Ovary (tissue), 10 donors: ENCODE data around the gene CASP6. TPM values are rescaled to one million over a fixed set of nuclear protein-coding genes. Genes with fewer than 3 reads are reported as not detected.

ENCODE experiments used
- DNase-seq, 5 donors: peaks; one replicate each; pipeline ENCODE4 v3.0.0-alpha.2; 2019 to 2020
- H3K27ac ChIP-seq, 2 donors: fragments of 200-600 bp; one replicate each; pipeline versions ENCODE4 v1.5.1 to v1.8.0; 2019 to 2022
- H3K27me3 ChIP-seq: fragments of 200-600 bp; one replicate; pipeline ENCODE4 v1.8.0; 2022
- H3K36me3 ChIP-seq: fragments of 200-600 bp; sonication (generic); one replicate; pipeline ENCODE4 v1.5.1; 2019
- H3K4me1 ChIP-seq: one replicate; pipeline ENCODE4 v1.8.1; 2013; ENCODE audit warnings: mild to moderate bottlenecking, moderate library complexity; ENCODE audit not compliant: insufficient read depth
- H3K4me3 ChIP-seq: fragments of 200-600 bp; sonication (generic); one replicate; pipeline ENCODE4 v1.5.1; 2017
- H3K9me3 ChIP-seq, 2 donors: fragments of 200-600 bp in 1 of 2; sonication (generic) in 1 of 2; one replicate each; pipeline versions ENCODE4 v1.5.1 to v1.8.1; 2013 to 2019; ENCODE audit warnings: mild to moderate bottlenecking in 1 of 2, moderate library complexity in 1 of 2
- CTCF ChIP-seq, 3 donors: fragments of 450-650 bp in 2 of 3; fragments of 200-600 bp in 1 of 3; IDR thresholded peaks; one replicate each; pipeline versions ENCODE4 v1.5.1 to v1.8.0; 2016 to 2022; ENCODE audit warnings: antibody characterized with exemption in 3 of 3, mild to moderate bottlenecking in 1 of 3
- EP300 ChIP-seq: sonication (generic); formaldehyde crosslinking; IDR thresholded peaks from one replicate; pipeline ENCODE4 v1.6.1; 2017; ENCODE audit warnings: antibody characterized with exemption
- POLR2A ChIP-seq: fragments of 450-650 bp; IDR thresholded peaks from one replicate; pipeline ENCODE4 v1.6.1; 2017; ENCODE audit warnings: antibody characterized with exemption, mild to moderate bottlenecking, moderate library complexity
- WGBS, 3 donors: extraction: QIAGEN DNeasy Blood & Tissue Kit in 1 of 3; methylation state at CpG; one replicate each; pipeline versions ENCODE4 v1.1.5 to v1.1.7; 2013 to 2017; 5-methylcytosine and 5-hydroxymethylcytosine counted together
- intact Hi-C, 4 donors: fragments of 100-400 bp; cut with DNase I; formaldehyde crosslinking; loops; one replicate each; pipeline versions ENCODE4 v1.11.0 to v1.15.1; 2022 to 2023
- long read RNA-seq, 3 donors: library from polyadenylated mRNA in 2 of 3; unstranded in 2 of 3; transcript quantifications; one replicate each; pipeline ENCODE4 v2.0.0 and lab custom pipeline, GENCODE V29; 2021 to 2026
- polyA plus RNA-seq, 2 donors: library from polyadenylated mRNA; stranded (reverse); fragments of 200-250 nt in 1 of 2; fragments of 350-450 nt in 1 of 2; fragmentation: Illumina TruSeq in 1 of 2; extraction: RNeasy Lipid Tissue Mini Kit (QIAGEN cat#74804) in 1 of 2; gene quantifications; one replicate each; pipeline ENCODE4 v1.2.3, GENCODE V29; 2013 to 2014
- total RNA-seq, 7 donors: library from RNA; depleted of rRNA in 2 of 7; stranded (reverse); fragments of >200 nt in 2 of 7; fragmentation: NEBNext Ultra II Directional in 3 of 7; extraction: Animal tissue kit (Norgen Biotek cat#: 25700) in 3 of 7; gene quantifications; one replicate each; pipeline versions ENCODE4 v1.1.0 to v1.2.4, GENCODE V29; 2016 to 2023
- donor health status: DM: no; HTN: no; CAD: no; lungs with moderate emphysema.
- donor health status: DM: no; HTN: no; CAD: no.
- donor health status: Bipolar disorder and iron deficiency.
- donor health status: DM: yes; HTN: yes; CAD: no.
- donor health status: DM: no; HTN: no; CAD: no.
- donor health status: DM: yes; HTN: yes; CAD: no.

CASP6 gene
- total RNA-seq: 10 to 100 TPM; 11.2 to 19.3 (median 13.1) TPM
- polyA plus RNA-seq: 10 to 100 TPM; 18.7 to 29.0 TPM
- long read RNA-seq, donor 1, transcript CASP6-201 (7 exons, 1,548 nt): major isoform, 40 of 48 reads
- long read RNA-seq, donor 1, partial matches to known transcripts: 0 of 48 reads
- long read RNA-seq, donor 1, other reads (novel, unspliced or antisense): 8 of 48 reads
- long read RNA-seq, donor 2, transcript CASP6-201 (7 exons, 1,548 nt): major isoform, 13 of 13 reads
- long read RNA-seq, donor 2, partial matches to known transcripts: 0 of 13 reads
- long read RNA-seq, donor 2, other reads (novel, unspliced or antisense): 0 of 13 reads
- long read RNA-seq, donor 3, transcript CASP6-201 (7 exons, 1,548 nt): major isoform, 29 of 37 reads
- long read RNA-seq, donor 3, partial matches to known transcripts: 1 of 37 reads
- long read RNA-seq, donor 3, other reads (novel, unspliced or antisense): 7 of 37 reads

- intact Hi-C loops: loop anchor here in 3 of 4 donors (10.0 kb wide), 3 partner anchors 112 to 268 kb away; partner anchors contain the start of genes GAR1 (in 2 of the 3), RRH (in 1 of the 3) and SEC24B (in 1 of the 3)
- H3K4me1 ChIP-seq: peaks cover 5% of the 10 kb centered on the region
- TF ChIP-seq EP300 (no peak), CTCF (IDR thresholded peaks at IDR 0.05) (peak; percentile 23 to 63 (median 57))
- no peaks in the 10 kb centered on the region for H3K36me3 ChIP-seq
- peak; percentile 83 to 90 (median 84) for DNase-seq
- H3K9me3 ChIP-seq: no peaks in the 10 kb centered on the region
- H3K4me3 ChIP-seq: peak within 1 kb of the TSS; percentile 88
- H3K27me3 ChIP-seq: no peaks in the 10 kb centered on the region
- peak within 1 kb of the TSS; percentile 63 to 68 for H3K27ac ChIP-seq
- WGBS, 3 donors: 0 to 1% (median 0%) methylated on average over 47 to 72 of the region's 72 CpGs
Observed at GRCh38 chr4:109702950-109703663, at the start of gene CASP6. Gene CASP6 (minus strand): TSS chr4:109703445. CDS start chr4:109703395, 50 bp downstream.

- Histone ChIP-seq H3K9me3 (no peaks in the 10 kb centered on the region), H3K36me3 (no peaks in the 10 kb centered on the region), H3K4me3 (no peak overlapping the region), H3K27me3 (no peaks in the 10 kb centered on the region), H3K27ac (no peak overlapping the region), H3K4me1 (no peaks in the 10 kb centered on the region)
- DNase-seq: no peak
- 0% methylated on average over 1 of the region's 1 CpG for WGBS, 3 donors
- intact Hi-C loops: no loop called here
- no peak for TF ChIP-seq EP300
- TF ChIP-seq POLR2A: no peak
- TF ChIP-seq CTCF (IDR thresholded peaks at IDR 0.05): no peak
Observed at GRCh38 chr4:109752525-109752924, 49.3 kb upstream of the CASP6 start.

- Histone ChIP-seq H3K36me3 (no peaks in the 10 kb centered on the region), H3K9me3 (no peaks in the 10 kb centered on the region), H3K27me3 (no peaks in the 10 kb centered on the region), H3K27ac (no peak overlapping the region), H3K4me1 (no peaks in the 10 kb centered on the region), H3K4me3 (no peak overlapping the region)
- no peak for DNase-seq
- intact Hi-C loops: no loop called here
- TF ChIP-seq POLR2A: no peak
- no peak for TF ChIP-seq CTCF (IDR thresholded peaks at IDR 0.05)
- no peak for TF ChIP-seq EP300
- WGBS, 3 donors: 88 to 92% (median 91%) methylated on average over 4 of the region's 4 CpGs
Observed at GRCh38 chr4:109751852-109752251, 48.6 kb upstream of the CASP6 start.

GRCh38 chr4:109750652-109751244, 47.5 kb upstream of the CASP6 start:
- Histone ChIP-seq H3K27ac (no peak overlapping the region), H3K27me3 (no peaks in the 10 kb centered on the region), H3K36me3 (no peaks in the 10 kb centered on the region), H3K4me1 (no peaks in the 10 kb centered on the region), H3K4me3 (no peak overlapping the region), H3K9me3 (no peaks in the 10 kb centered on the region)
- TF ChIP-seq POLR2A: no peak
- TF ChIP-seq CTCF (IDR thresholded peaks at IDR 0.05): no peak
- TF ChIP-seq EP300: no peak
- intact Hi-C loops: no loop called here
- DNase-seq: no peak
- WGBS, 3 donors: 94 to 96% (median 95%) methylated on average over 4 of the region's 4 CpGs
